Tibial nerve (tissue), 4 donors: ENCODE results near the gene TMPRSS15. TPM values are rescaled to one million over a fixed set of nuclear protein-coding genes. Genes with fewer than 3 reads are reported as not detected.

ENCODE experiments used
- DNase-seq, 2 donors: peaks; one replicate each; pipeline ENCODE4 v3.0.0-alpha.2; 2019; ENCODE audit warnings: low spot score in 2 of 2
- H3K27ac ChIP-seq, 4 donors: fragments of 200-600 bp; sonication (generic) in 3 of 4; one replicate each; pipeline ENCODE4 v1.5.1; 2017 to 2019; ENCODE audit warnings: mild to moderate bottlenecking in 1 of 4
- H3K27me3 ChIP-seq, 2 donors: fragments of 200-600 bp; sonication (generic) in 1 of 2; one replicate each; pipeline versions ENCODE4 v1.5.1 to v1.6.0; 2017 to 2019
- H3K36me3 ChIP-seq, 3 donors: fragments of 200-600 bp; sonication (generic); one replicate each; pipeline ENCODE4 v1.5.1; 2018 to 2019
- H3K4me1 ChIP-seq, 4 donors: fragments of 200-600 bp; sonication (generic) in 3 of 4; one replicate each; pipeline ENCODE4 v1.5.1; 2017 to 2019
- H3K4me3 ChIP-seq, 4 donors: fragments of 200-600 bp; sonication (generic) in 3 of 4; one replicate each; pipeline ENCODE4 v1.5.1; 2017 to 2019; ENCODE audit warnings: mild to moderate bottlenecking in 1 of 4, moderate library complexity in 1 of 4
- H3K9me3 ChIP-seq, 4 donors: fragments of 200-600 bp; sonication (generic) in 3 of 4; one replicate each; pipeline ENCODE4 v1.5.1; 2017 to 2019
- EP300 ChIP-seq, 2 donors: sonication (generic); formaldehyde crosslinking; IDR thresholded peaks; one replicate each; pipeline ENCODE4 v1.6.1; 2017; ENCODE audit warnings: antibody characterized with exemption in 2 of 2, mild to moderate bottlenecking in 1 of 2
- POLR2A ChIP-seq, 2 donors: fragments of 450-650 bp; IDR thresholded peaks; one replicate each; pipeline ENCODE4 v1.6.1; 2017; ENCODE audit warnings: antibody characterized with exemption in 2 of 2, mild to moderate bottlenecking in 2 of 2, moderate library complexity in 2 of 2
- WGBS, 2 donors: methylation state at CpG; one replicate each; pipeline ENCODE4 v1.1.5; 2018; 5-methylcytosine and 5-hydroxymethylcytosine counted together
- total RNA-seq, 4 donors: library from RNA; depleted of rRNA; stranded (reverse); fragments of >200 nt; gene quantifications; one replicate each; pipeline ENCODE4 v1.1.0, GENCODE V29; 2016
- TF ChIP-seq, protein P1 (sequence below), 5 experiments: fragments of 200-600 bp in 3 of 5; fragments of 450-650 bp in 2 of 5; sonication (generic) in 3 of 5; IDR thresholded peaks; one replicate each; pipeline ENCODE4 v1.5.1; 2016 to 2019; ENCODE audit warnings: antibody characterized with exemption in 5 of 5, mild to moderate bottlenecking in 3 of 5, moderate library complexity in 2 of 5

Gene TMPRSS15
- total RNA-seq, 4 donors from 2014 or later = not detected

DNA sequence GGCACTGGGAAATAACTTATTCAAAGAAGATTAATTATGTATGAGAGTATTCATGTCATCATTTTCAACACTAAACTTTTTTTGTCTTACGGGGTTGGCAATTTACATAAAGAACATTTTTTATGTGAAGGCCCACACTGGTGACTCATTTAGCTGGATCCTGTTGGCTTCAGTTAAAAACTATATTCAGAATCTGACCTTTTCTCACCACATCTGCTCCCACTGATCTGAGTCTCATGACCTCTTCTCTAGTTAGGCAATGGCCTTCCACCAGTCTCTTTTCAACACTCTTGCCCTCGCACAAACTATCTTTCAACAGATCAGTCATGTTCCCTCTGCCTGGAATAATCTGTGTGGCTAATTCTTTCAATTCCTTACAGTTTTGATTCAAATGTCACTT lies 53.4 kb downstream of the TMPRSS15 start:
- no peak for TF ChIP-seq EP300 (IDR thresholded peaks at IDR 0.05)
- no peak for TF ChIP-seq POLR2A (IDR thresholded peaks at IDR 0.05)
- TF ChIP-seq, protein P1, sequence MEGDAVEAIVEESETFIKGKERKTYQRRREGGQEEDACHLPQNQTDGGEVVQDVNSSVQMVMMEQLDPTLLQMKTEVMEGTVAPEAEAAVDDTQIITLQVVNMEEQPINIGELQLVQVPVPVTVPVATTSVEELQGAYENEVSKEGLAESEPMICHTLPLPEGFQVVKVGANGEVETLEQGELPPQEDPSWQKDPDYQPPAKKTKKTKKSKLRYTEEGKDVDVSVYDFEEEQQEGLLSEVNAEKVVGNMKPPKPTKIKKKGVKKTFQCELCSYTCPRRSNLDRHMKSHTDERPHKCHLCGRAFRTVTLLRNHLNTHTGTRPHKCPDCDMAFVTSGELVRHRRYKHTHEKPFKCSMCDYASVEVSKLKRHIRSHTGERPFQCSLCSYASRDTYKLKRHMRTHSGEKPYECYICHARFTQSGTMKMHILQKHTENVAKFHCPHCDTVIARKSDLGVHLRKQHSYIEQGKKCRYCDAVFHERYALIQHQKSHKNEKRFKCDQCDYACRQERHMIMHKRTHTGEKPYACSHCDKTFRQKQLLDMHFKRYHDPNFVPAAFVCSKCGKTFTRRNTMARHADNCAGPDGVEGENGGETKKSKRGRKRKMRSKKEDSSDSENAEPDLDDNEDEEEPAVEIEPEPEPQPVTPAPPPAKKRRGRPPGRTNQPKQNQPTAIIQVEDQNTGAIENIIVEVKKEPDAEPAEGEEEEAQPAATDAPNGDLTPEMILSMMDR (IDR thresholded peaks at IDR 0.05) = no peak
- Histone ChIP-seq H3K4me1 (no peaks in the 10 kb centered on the region), H3K36me3 (no peaks in the 10 kb centered on the region), H3K4me3 (no peak overlapping the region), H3K27me3 (no peaks in the 10 kb centered on the region), H3K27ac (no peak overlapping the region), H3K9me3 (no peaks in the 10 kb centered on the region)
- WGBS, 2 donors = 38 to 44% methylated on average over 2 of the region's 2 CpGs
- DNase-seq = no peak

DNA sequence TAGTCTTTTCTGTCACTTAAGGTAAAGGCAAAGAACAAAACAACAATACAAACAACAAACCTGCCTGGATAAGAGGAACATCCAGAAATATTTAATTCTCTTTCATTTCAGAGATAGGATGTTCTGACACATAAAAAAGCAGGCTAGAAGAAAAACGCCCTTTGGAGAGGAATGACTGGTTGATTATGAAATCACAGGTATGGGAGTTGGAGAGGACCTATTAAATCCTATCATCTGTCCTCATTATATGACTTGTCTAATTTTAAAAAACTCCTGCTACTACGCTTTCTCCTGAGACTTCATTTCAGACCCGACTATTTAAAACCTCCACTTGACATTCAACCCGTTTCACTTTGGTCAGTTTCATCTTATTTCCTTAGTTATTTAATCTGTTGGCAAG lies 54.1 kb downstream of the TMPRSS15 start:
- H3K9me3 ChIP-seq = no peaks in the 10 kb centered on the region
- DNase-seq = no peak
- WGBS, 2 donors = 84% methylated on average over 4 of the region's 4 CpGs
- no peak for TF ChIP-seq POLR2A (IDR thresholded peaks at IDR 0.05)
- TF ChIP-seq EP300 (IDR thresholded peaks at IDR 0.05) = no peak
- TF ChIP-seq, protein P1 (IDR thresholded peaks at IDR 0.05) = no peak
- no peaks in the 10 kb centered on the region for H3K36me3 ChIP-seq
- H3K27me3 ChIP-seq = no peaks in the 10 kb centered on the region
- no peaks in the 10 kb centered on the region for H3K4me1 ChIP-seq
- H3K27ac ChIP-seq = no peak overlapping the region
- H3K4me3 ChIP-seq = no peak overlapping the region

DNA sequence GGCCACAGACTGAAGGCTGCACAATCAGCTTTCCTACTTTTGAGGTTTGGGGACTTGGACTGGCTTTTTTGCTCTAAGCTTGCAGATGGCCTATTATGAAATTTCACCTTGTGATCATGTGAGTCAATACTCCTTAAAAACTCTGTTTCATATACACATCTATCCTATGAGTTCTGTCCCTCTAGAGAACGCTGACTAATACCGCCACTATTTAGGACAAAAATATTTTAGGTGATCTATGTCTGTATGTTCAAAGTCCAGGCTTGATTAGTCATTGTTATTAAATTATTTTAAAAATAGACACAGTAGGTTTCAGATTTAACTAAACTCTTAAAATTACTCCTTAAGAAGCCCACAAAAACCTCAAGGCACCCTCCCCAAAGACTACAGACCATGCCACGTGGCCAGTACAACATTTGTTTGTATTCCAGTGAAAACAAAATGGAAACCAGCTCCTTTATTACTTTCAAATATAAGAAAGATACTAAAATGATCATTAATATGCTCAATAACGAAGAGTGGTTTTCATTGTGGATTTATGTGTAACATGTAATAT lies 63.1 kb downstream of the TMPRSS15 start:
- WGBS, 2 donors = 85 to 87% methylated on average over 4 of the region's 4 CpGs
- DNase-seq = no peak
- no peaks in the 10 kb centered on the region for H3K36me3 ChIP-seq
- no peaks in the 10 kb centered on the region for H3K4me1 ChIP-seq
- no peaks in the 10 kb centered on the region for H3K9me3 ChIP-seq
- H3K27me3 ChIP-seq = no peaks in the 10 kb centered on the region
- no peak overlapping the region for H3K27ac ChIP-seq
- no peak overlapping the region for H3K4me3 ChIP-seq
- TF ChIP-seq, protein P1 (IDR thresholded peaks at IDR 0.05) = no peak
- TF ChIP-seq POLR2A (IDR thresholded peaks at IDR 0.05) (no peak), EP300 (IDR thresholded peaks at IDR 0.05) (no peak)

DNA sequence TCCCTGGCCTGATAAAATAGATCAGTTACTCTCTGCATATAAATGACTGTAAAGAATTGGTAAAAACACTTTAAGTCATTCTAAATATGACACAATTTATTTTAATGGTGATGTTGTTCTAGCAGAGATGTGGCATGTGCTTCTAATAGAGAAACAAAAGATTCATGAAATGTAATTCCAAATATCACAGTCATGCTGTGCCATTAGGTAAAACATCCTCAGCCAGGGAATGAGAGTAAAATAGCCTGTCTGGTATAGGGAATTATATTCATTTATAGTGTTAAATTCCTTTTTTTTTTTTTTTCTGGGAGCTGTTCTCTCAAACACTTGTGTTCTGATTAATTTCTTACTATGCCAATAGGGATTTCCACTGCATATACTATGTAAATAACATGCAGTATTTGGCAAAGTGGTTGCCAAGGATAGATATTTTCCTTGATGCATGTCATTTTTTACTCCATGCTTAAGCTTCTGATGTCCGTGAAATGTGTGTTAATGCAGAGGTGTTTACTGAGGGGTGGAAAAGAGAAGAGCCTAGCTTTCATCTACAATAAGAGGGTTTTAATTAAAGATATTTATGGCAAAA lies 67.8 kb downstream of the TMPRSS15 start:
- H3K4me3 ChIP-seq = no peak overlapping the region
- WGBS, 2 donors = 86 to 96% methylated on average over 1 of the region's 1 CpG

DNA sequence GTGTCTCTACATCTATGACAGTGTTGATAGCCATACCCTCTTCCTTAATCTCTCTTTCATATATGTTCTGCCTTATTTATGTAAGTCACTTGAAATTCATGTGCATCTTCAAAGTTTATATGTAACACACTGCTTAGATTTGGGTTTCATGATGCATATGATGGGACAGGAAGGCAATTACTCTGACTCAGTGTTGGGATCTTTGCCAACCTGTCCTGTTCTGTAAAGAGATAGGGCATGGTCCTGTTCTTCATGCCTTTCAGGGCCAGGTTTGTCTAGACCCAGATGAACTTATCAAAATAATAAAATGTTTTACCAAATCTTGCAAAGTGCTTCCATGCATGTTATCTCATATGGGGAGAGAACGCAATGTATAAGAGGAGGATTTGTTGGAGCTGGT lies 69.5 kb downstream of the TMPRSS15 start:
- no peaks in the 10 kb centered on the region for H3K27me3 ChIP-seq
- no peak for DNase-seq
- TF ChIP-seq, protein P1 (IDR thresholded peaks at IDR 0.05) = no peak
- TF ChIP-seq POLR2A (IDR thresholded peaks at IDR 0.05) (no peak), EP300 (IDR thresholded peaks at IDR 0.05) (no peak)
- H3K27ac ChIP-seq = no peak overlapping the region
- no peaks in the 10 kb centered on the region for H3K9me3 ChIP-seq
- no peaks in the 10 kb centered on the region for H3K36me3 ChIP-seq
- H3K4me3 ChIP-seq = no peak overlapping the region
- 92 to 100% methylated on average over 1 of the region's 1 CpG for WGBS, 2 donors
- H3K4me1 ChIP-seq = no peaks in the 10 kb centered on the region

More for the DNA sequence above, 67.8 kb downstream of the TMPRSS15 start:
- Histone ChIP-seq H3K27ac (no peak overlapping the region), H3K4me1 (no peaks in the 10 kb centered on the region), H3K9me3 (no peaks in the 10 kb centered on the region), H3K27me3 (no peaks in the 10 kb centered on the region), H3K36me3 (no peaks in the 10 kb centered on the region)
- TF ChIP-seq POLR2A (IDR thresholded peaks at IDR 0.05) (no peak), EP300 (IDR thresholded peaks at IDR 0.05) (no peak)
- TF ChIP-seq, protein P1 (IDR thresholded peaks at IDR 0.05) = no peak
- DNase-seq = no peak
